Fibroblast of skin of back (primary cell): ENCODE results near the gene SLC37A1.
A peak's percentile ranks its signal among the peaks of the same experiment; 100 is the strongest.

ENCODE experiments used
- DNase-seq: peaks from one replicate; pipeline ENCODE4 v3.0.0-alpha.2; 2013

The SLC37A1 gene

DNA sequence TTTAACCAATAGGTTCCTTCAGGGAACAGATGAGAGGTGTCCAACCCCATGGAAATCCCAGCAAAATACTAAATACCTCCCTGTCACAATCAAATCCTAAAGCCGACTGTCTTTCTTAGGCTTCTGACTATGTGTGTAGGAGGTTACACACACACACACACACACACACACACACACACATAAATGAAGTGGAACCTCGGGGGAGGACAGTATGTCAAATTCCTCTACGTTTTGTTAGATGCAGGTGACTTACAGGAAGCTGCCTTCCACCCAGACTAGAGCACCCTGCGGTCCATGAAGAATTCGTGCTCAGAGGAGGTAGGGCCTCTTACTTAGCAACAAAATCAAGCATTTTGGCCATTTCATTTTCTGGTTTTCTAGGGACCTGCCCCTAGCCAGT, 34.1 kb upstream of the SLC37A1 start:
- DNase-seq = no peak

DNA sequence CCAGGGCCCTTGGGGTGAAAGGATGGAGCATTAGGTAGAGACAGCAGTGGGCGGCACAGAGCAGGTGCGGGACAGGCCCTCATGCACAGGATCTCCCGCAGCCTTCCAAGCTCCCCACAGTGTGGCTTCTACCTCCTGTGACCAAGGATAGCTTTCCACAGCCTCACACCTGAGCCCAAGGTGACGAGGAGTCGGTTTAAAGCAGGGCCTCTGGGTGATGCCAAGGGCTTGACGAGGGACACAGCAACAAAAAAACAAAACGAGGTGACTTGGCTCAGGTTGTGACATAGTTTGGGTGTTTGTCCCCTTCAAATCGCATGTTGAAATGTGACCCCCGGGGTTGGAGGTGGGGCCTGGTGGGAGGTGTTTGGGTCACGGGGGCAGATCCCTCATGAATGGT, 32.9 kb upstream of the SLC37A1 start:
- DNase-seq = no peak

DNA sequence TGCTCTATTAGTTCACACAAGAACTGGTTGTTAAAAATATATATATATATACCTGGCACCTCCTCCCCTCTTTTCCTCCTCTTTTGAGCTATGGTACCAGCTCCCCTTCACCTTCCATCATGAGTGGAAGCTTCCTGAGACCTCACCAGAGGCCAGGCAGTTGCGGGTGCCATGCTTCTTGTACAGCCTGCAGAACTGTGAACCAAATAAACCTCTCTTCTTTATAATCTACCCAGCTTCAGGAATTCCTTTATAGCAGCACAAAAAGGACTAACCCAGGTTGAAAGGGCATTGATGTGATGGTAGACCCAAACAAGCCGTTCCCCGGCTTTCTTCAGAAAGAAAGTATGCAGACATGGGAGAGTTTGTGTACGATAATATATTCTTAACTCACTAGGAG, 32.5 kb upstream of the SLC37A1 start:
- no peak for DNase-seq

DNA sequence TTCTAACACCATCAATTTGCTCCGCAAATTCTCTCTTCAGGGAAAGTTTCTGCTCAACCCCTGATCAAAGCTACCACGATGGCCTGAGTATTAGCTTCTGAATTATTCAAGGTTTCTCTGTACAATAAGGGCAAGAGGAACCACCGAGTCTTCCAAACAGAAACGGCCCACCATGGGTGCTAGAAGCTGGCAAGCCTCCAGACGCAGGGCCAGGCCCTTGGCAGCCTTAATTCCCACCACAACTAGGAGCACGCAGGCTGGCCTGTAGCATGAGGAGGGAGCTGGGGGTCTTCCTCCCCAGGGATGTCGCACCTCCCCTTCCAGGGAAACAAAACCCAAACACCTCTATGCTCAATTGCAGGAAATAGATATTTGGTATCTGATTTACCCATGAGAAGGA, 28.7 kb upstream of the SLC37A1 start:
- no peak for DNase-seq

- no peak for DNase-seq
These were observed 27.6 kb upstream of the SLC37A1 start for GRCh38 chr21:42486072-42486471.

- DNase-seq = no peak
These were observed 27.1 kb upstream of the SLC37A1 start for GRCh38 chr21:42486531-42486930.

- DNase-seq = no peak
These were observed 24.6 kb upstream of the SLC37A1 start for GRCh38 chr21:42489006-42489563.

DNA sequence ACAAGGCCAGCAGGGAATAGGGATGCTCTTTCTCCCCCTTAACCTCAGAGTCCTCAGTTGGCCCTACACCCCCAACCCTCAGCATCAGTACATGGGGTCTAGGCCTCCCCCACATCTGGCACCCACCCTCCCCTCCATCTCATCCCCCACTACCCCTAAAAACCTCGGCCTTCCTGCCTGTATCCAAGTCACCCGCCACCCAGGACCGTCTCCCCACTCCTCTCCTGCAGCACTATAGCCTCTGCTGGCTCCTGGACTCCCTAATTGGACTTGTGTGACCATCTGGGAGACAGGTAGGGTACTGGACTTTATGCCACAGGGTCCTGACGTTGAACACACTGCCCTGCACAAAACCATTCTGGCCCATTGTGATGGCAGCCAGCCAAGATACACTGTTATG, 23.7 kb upstream of the SLC37A1 start:
- no peak for DNase-seq

GRCh38 chr21:42490720-42491119, 22.9 kb upstream of the SLC37A1 start:
- no peak for DNase-seq

DNA sequence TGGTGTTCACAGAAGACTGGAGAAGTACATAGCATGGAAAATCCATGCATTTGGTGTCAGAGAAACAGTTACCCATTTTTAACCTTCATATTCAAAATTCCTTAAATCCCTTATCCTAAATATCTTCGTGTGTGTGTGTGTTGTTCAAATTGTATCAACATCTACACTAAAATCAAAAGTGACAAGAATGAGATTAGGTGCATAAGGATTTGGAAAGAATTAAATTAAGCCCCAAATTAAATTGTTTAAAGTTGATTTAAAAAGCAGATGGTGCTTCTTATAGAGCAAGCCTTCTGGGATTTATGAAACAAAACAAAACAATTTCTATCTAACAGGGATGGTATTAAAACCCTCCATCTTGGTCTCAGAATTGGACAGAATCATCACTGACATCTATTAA, 22.3 kb upstream of the SLC37A1 start:
- DNase-seq = no peak

DNA sequence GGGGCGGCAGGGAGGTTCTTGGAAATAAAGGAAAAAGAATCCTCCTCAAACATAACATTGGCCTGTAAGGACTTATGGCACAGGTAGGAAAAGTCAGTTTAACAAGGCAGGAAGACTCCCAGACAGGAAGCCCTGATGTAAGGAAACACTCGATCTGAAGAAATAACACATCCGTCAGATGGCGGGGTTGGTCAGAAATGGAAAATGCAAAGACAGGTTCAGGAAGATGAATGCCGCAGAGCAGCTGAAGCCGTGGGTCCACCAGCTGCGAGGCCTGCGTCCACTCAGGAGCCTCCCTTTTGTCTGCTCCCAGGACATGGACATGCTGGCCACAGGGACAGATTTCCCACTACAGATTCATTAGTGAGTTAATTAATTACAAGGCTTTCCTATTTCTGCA, 21.5 kb upstream of the SLC37A1 start:
- DNase-seq = no peak

DNA sequence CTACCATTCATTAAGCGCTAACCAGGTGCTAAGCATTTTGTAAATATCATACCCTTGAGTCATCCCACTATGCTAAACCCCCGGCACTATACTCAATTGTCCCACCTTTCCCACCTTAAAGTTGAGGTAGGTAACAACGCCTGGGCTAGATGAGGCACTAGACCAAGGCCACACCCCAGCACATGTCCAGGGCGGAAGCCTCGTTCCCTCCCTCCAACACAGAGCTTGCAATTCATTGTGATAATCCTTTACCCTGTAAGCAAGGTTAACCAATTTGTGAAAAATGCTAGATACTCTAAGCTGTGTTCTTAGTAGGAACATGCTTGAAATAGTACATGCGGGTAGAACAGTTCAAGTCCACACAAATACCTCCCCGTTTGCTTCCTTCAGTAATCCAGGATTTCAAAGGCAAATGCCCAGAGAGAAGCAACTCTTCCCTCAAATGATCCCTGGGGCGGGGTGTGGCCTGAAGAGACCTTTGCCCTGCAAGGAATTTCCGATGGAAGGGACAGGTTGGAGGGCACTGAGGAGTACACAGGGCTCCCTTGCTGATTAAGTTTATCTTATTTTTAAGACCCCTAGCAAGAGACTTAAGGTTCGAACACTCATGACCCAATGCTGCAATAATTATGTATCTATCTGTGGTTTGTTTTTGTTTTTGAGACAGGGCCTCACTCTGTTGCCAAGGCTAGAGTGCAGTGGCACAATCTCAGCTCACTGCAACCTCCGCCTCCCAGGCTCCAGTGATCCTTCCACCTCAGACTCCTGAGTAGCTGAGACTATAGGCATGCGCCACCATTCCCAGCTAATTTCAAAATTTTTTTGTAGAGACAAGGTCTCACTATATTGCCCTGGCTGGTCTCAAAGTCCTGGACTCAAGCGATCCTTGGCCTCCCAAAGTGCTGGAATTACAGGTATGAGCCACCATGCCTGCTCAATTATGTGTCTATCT, 20.3 kb upstream of the SLC37A1 start:
- no peak for DNase-seq

- no peak for DNase-seq
These were observed 18.6 kb upstream of the SLC37A1 start for GRCh38 chr21:42495027-42495426.

- DNase-seq = peak; percentile 19
These were observed 17.9 kb upstream of the SLC37A1 start for GRCh38 chr21:42495765-42496119.

DNA sequence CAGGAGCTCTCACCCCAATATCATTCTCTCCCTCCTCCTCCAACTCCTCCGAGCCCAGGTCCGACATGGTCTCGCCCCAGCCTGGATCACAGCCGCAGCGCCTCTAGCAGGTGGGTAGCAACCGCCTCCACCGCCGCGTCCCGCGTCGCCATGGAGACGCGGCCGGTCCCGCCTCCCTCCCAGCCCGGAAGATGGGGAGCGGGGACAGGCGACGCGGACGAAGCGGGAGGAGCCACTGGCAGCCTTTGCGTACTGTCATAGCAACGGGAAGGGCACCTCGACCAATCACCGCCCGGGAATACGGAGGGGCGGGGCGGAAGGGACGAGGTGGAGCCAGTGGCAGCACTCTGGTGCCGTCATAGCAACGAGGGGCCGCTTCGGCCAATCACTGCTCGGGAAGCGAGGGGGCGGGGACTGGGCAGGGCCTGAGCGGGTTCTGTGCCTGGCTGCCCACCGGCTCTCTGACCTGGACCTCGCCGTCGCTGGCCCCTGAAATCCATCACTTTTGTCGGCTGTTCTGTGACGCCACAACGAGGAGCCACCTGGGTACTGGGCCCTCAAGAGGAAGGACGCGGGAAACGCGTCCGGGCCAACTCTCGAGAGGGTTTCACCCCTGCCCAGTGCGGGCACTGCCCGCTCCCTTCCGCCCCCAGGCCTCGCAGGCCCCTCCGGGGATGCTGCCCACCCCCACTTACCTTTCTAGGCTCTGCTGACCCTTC, 17.4 kb upstream of the SLC37A1 start, which contains the start of gene RSPH1:
TSS of gene RSPH1 (minus strand) at position 105 of the 719 bp plus-strand sequence. CDS start at position 67, 38 bp downstream.
- DNase-seq = peak; percentile 98

- DNase-seq = no peak
These were observed 16.8 kb upstream of the SLC37A1 start for GRCh38 chr21:42496839-42497202.

DNA sequence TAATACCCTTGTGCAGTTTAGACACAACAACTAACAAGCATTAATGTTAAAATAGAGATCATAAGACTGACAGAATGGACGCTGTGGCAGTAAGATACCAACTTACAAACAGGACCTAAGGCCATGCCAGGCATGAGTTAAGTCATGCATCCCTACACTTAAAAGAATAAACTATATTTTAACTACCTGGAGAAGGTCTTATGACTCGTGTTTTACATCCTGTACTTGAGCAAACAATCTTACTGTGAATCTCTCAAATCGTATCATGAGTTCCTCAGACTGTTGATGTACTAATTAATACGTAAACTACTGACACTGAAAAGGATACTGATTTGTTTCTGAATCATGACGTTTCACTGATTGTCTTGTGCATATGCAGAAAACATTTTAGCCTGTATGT, 15.6 kb upstream of the SLC37A1 start:
- no peak for DNase-seq

GRCh38 chr21:42499444-42500112, 14.1 kb upstream of the SLC37A1 start:
- no peak for DNase-seq

- no peak for DNase-seq
These were observed 13.4 kb upstream of the SLC37A1 start for GRCh38 chr21:42500225-42500624.

- DNase-seq = no peak
These were observed 12.9 kb upstream of the SLC37A1 start for GRCh38 chr21:42500736-42501135.

DNA sequence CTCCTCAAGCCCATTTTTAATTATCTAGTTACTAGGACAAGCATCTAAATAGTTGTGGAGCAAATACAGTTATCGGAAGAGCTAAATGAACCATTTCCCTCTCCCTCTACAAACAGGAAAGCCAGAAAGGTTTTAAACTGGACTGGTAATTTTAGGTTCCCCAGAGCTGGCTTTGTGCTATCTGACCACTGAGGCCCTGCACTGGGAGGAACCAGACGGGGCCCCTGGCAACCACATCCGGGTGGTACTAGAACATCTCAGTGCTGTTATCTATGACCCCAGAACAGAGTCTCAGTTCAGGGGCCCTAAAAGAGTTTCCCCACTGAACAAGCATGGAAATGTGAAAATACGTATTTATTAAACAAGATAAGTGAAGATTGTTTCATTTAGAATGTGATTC, 9.9 kb upstream of the SLC37A1 start:
- no peak for DNase-seq

DNA sequence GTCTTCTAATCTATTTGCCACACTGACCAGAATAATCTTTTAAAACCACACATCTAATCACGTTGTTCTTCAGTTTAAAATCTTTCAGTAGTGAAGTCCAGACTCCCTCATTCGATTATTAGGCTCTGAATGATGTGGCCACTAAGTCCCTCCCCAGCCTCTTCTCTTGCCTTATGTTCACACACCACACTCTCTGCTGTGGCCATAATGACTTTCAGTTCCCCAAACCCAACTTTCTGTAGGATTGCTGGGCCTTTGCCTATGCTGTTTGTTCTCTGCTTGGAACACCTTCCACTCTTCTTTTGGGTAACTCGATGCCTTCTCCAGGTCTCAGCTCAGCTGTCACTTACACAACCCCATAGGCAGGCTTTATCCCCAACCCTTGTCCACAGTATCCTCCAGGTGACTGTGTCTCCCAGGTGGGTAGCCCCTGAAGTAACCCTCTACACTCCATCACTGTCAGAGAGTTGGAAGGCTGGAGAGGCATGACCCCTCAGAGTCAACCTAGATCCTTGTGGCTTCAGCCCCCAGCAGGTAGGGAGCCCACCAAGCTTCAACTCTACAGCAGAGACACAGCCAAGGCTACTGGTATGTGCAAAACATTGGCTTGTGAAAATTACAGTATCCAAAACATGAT, 8.4 kb upstream of the SLC37A1 start:
- DNase-seq = no peak

- DNase-seq = no peak
These were observed 6.2 kb upstream of the SLC37A1 start for GRCh38 chr21:42507418-42507817.
